C4-2B (cell line): ENCODE data around the gene CLMP.

Experiments used
- CTCF ChIP-seq: fragments of 450-650 bp; conservative IDR thresholded peaks from 2 replicates; pipeline ENCODE4 v1.5.1; 2017; ENCODE audit warnings: mild to moderate bottlenecking
- ZFX ChIP-seq: fragments of 450-650 bp; IDR thresholded peaks from 2 replicates; pipeline ENCODE4 v1.6.1; 2017

- no peak for TF ChIP-seq CTCF
- no peak for TF ChIP-seq ZFX
These were observed 15.5 kb downstream of the CLMP start for GRCh38 chr11:123179586-123179985.
